ENCODE results near the gene POT1. TPM values are rescaled to one million over a fixed set of nuclear protein-coding genes. Genes with fewer than 3 reads are reported as not detected.

POT1 gene
- total RNA-seq, 1 donor from 2014 or later = 28.7 TPM

GRCh38 chr7:124811341-124811740 is 118.3 kb downstream of the POT1 start:
- no peak for DNase-seq (ENCODE audit: low spot score in 2 of 2)
- Histone ChIP-seq H3K27ac (no peak overlapping the region), H3K27me3 (no peaks in the 10 kb centered on the region), H3K36me3 (no peaks in the 10 kb centered on the region), H3K4me3 (no peak overlapping the region), H3K4me1 (no peaks in the 10 kb centered on the region), H3K9me3 (no peaks in the 10 kb centered on the region)
- intact Hi-C loops (cut with DNase I) = no loop called here
- TF ChIP-seq CTCF (IDR thresholded peaks at IDR 0.05) = no peak

- no peak for DNase-seq (ENCODE audit: low spot score in 2 of 2)
- Histone ChIP-seq H3K27me3 (no peaks in the 10 kb centered on the region), H3K27ac (no peak overlapping the region), H3K4me3 (no peak overlapping the region), H3K36me3 (no peaks in the 10 kb centered on the region), H3K9me3 (no peaks in the 10 kb centered on the region), H3K4me1 (no peaks in the 10 kb centered on the region)
- TF ChIP-seq CTCF (IDR thresholded peaks at IDR 0.05) = no peak
- intact Hi-C loops (cut with DNase I) = no loop called here
Measured at GRCh38 chr7:124810605-124811004, 119.0 kb downstream of the POT1 start.

GRCh38 chr7:124808206-124808605 is 121.4 kb downstream of the POT1 start:
- Histone ChIP-seq H3K4me3 (no peak overlapping the region), H3K4me1 (no peaks in the 10 kb centered on the region), H3K27ac (no peak overlapping the region), H3K9me3 (no peaks in the 10 kb centered on the region), H3K27me3 (no peaks in the 10 kb centered on the region), H3K36me3 (no peaks in the 10 kb centered on the region)
- no peak for DNase-seq (ENCODE audit: low spot score in 2 of 2)
- intact Hi-C loops (cut with DNase I) = no loop called here
- TF ChIP-seq CTCF (IDR thresholded peaks at IDR 0.05) = no peak

GRCh38 chr7:124801330-124801895 is 128.2 kb downstream of the POT1 start:
- Histone ChIP-seq H3K9me3 (no peaks in the 10 kb centered on the region), H3K27ac (no peak overlapping the region)
- no peak for TF ChIP-seq CTCF (IDR thresholded peaks at IDR 0.05)

GRCh38 chr7:124800386-124800785 is 129.2 kb downstream of the POT1 start:
- DNase-seq (ENCODE audit: low spot score in 2 of 2) = no peak
- Histone ChIP-seq H3K27ac (no peak overlapping the region), H3K27me3 (no peaks in the 10 kb centered on the region), H3K4me3 (no peak overlapping the region), H3K9me3 (no peaks in the 10 kb centered on the region), H3K4me1 (no peaks in the 10 kb centered on the region), H3K36me3 (no peaks in the 10 kb centered on the region)
- no peak for TF ChIP-seq CTCF (IDR thresholded peaks at IDR 0.05)
- intact Hi-C loops (cut with DNase I) = no loop called here

More at GRCh38 chr7:124801330-124801895, 128.2 kb downstream of the POT1 start:
- H3K36me3 ChIP-seq = no peaks in the 10 kb centered on the region
- intact Hi-C loops (cut with DNase I) = no loop called here
- no peak for DNase-seq (ENCODE audit: low spot score in 2 of 2)
- no peak overlapping the region for H3K4me3 ChIP-seq
- no peaks in the 10 kb centered on the region for H3K27me3 ChIP-seq
- H3K4me1 ChIP-seq = no peaks in the 10 kb centered on the region

GRCh38 chr7:124799448-124799847 is 130.2 kb downstream of the POT1 start:
- intact Hi-C loops (cut with DNase I) = no loop called here
- TF ChIP-seq CTCF (IDR thresholded peaks at IDR 0.05) = no peak

More at GRCh38 chr7:124799448-124799847, 130.2 kb downstream of the POT1 start:
- Histone ChIP-seq H3K27me3 (no peaks in the 10 kb centered on the region), H3K36me3 (no peaks in the 10 kb centered on the region), H3K4me1 (no peaks in the 10 kb centered on the region), H3K4me3 (no peak overlapping the region), H3K27ac (no peak overlapping the region), H3K9me3 (no peaks in the 10 kb centered on the region)
- no peak for DNase-seq (ENCODE audit: low spot score in 2 of 2)
